Measurements from ENCODE around the gene RFWD3.

Gene RFWD3, protein sequence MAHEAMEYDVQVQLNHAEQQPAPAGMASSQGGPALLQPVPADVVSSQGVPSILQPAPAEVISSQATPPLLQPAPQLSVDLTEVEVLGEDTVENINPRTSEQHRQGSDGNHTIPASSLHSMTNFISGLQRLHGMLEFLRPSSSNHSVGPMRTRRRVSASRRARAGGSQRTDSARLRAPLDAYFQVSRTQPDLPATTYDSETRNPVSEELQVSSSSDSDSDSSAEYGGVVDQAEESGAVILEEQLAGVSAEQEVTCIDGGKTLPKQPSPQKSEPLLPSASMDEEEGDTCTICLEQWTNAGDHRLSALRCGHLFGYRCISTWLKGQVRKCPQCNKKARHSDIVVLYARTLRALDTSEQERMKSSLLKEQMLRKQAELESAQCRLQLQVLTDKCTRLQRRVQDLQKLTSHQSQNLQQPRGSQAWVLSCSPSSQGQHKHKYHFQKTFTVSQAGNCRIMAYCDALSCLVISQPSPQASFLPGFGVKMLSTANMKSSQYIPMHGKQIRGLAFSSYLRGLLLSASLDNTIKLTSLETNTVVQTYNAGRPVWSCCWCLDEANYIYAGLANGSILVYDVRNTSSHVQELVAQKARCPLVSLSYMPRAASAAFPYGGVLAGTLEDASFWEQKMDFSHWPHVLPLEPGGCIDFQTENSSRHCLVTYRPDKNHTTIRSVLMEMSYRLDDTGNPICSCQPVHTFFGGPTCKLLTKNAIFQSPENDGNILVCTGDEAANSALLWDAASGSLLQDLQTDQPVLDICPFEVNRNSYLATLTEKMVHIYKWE

DNA sequence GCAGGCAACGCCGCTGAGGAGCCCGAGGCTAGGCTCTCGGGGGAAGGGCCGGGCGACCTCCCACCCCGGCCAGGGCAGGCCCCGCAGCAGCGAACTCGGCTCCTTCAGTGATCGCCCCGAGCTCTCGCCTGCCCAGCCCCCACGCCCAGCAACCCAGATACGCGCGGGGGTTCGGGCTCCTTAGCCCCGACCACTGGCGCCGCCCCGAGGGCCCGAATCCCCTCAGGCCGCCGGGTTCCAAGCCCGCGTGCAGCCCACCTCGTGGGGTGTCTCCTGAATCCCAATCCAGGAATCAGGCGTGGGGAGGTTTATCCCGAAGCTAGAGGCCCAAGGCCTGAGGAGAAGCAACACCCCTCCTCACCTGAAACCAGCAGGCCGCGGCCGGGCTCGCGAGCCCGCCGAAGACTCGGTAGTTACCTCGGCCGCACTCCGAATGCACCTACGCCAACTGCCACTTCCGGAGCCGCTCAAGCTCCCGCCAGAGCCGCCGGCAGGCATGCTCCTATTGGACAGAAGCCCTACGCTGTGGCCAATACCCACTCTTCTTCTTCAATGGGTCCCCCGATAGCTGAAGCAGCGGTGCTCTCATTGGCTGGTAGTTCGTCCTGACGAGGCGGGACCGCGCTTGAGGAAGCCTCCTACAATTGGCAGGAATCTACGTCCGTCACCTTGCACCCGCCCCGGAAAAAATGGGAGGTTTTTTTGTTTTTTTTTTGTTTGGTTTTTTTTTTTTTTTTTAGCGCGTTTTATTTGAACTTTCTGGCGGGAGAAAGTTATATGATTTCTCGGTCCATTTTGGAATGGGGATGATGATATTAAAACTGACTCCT, at the start of gene RFWD3:
TSS of gene RFWD3 (minus strand) at position 453 of the 830 bp plus-strand sequence. CDS start 5,428 bp downstream, outside the sequence.
- DNase-seq (ENCODE audit: extremely low spot score) = peak; percentile 99
- no peak for TF ChIP-seq ARNT (IDR thresholded peaks at IDR 0.05)
- peak; percentile 99 for TF ChIP-seq ZNF384 (IDR thresholded peaks at IDR 0.05)
- TF ChIP-seq SP1 (IDR thresholded peaks at IDR 0.05) = no peak
- no peak for TF ChIP-seq FOXM1 (IDR thresholded peaks at IDR 0.05; ENCODE audit: borderline replicate concordance)
- no peak for TF ChIP-seq BHLHE40 (IDR thresholded peaks at IDR 0.05; ENCODE audit: borderline replicate concordance)
- no peak for TF ChIP-seq LEF1 (IDR thresholded peaks at IDR 0.05; ENCODE audit: borderline replicate concordance)
- TF ChIP-seq ELF4 (IDR thresholded peaks at IDR 0.05) = peak; percentile 94
- no peak for TF ChIP-seq NFRKB (IDR thresholded peaks at IDR 0.05)
- no peak for TF ChIP-seq FOXA1 (IDR thresholded peaks at IDR 0.05)
- TF ChIP-seq SUZ12 (IDR thresholded peaks at IDR 0.05) = no peak
- TF ChIP-seq HDGF (IDR thresholded peaks at IDR 0.05; ENCODE audit: borderline replicate concordance) = no peak
- peak; percentile 99 for TF ChIP-seq PKNOX1 (IDR thresholded peaks at IDR 0.05)
- TF ChIP-seq L3MBTL2 (conservative IDR thresholded peaks at IDR 0.05) = peak; percentile 92
- TF ChIP-seq CTBP1 (IDR thresholded peaks at IDR 0.05; ENCODE audit: borderline replicate concordance) = no peak
- no peak for TF ChIP-seq TARDBP (IDR thresholded peaks at IDR 0.05)
- CTCF ChIA-PET = interaction anchor here (0.6 kb wide), 1 partner anchor 197 kb away, joined by 3 read pairs; no protein-coding TSS in a partner anchor
- POLR2A ChIA-PET = interaction anchor here (0.6 to 1.7 kb wide), 10 partner anchors 9 to 187 kb away, joined by 3 to 10 read pairs (median 4); partner anchors contain the start of genes GLG1 and MLKL

GRCh38 chr16:74716355-74716754, 49.7 kb upstream of the RFWD3 start:
- ChIA-PET CTCF (interaction anchor here (0.8 kb wide), 1 partner anchor 22 kb away, joined by 3 read pairs; no protein-coding TSS in a partner anchor), POLR2A (no interaction called here)
- no peak for DNase-seq (ENCODE audit: extremely low spot score)
- TF ChIP-seq NFRKB (IDR thresholded peaks at IDR 0.05) (no peak), FOXK2 (IDR thresholded peaks at IDR 0.05) (no peak), SP1 (IDR thresholded peaks at IDR 0.05) (no peak), FOXA1 (IDR thresholded peaks at IDR 0.05) (no peak), SUZ12 (IDR thresholded peaks at IDR 0.05) (no peak), FOXM1 (IDR thresholded peaks at IDR 0.05; ENCODE audit: borderline replicate concordance) (no peak), ARNT (IDR thresholded peaks at IDR 0.05) (no peak), BHLHE40 (IDR thresholded peaks at IDR 0.05; ENCODE audit: borderline replicate concordance) (no peak), LEF1 (IDR thresholded peaks at IDR 0.05; ENCODE audit: borderline replicate concordance) (no peak), CTBP1 (IDR thresholded peaks at IDR 0.05; ENCODE audit: borderline replicate concordance) (no peak), HDGF (IDR thresholded peaks at IDR 0.05; ENCODE audit: borderline replicate concordance) (no peak), PKNOX1 (IDR thresholded peaks at IDR 0.05) (no peak), L3MBTL2 (conservative IDR thresholded peaks at IDR 0.05) (no peak), ELF4 (IDR thresholded peaks at IDR 0.05) (no peak), TARDBP (IDR thresholded peaks at IDR 0.05) (no peak), ZNF384 (IDR thresholded peaks at IDR 0.05) (no peak)

- POLR2A ChIA-PET = interaction anchor here (1.9 kb wide), 1 partner anchor 61 kb away, joined by 7 read pairs; the partner anchor contains the start of gene FA2H
- TF ChIP-seq CTBP1 (IDR thresholded peaks at IDR 0.05; ENCODE audit: borderline replicate concordance) (no peak), BHLHE40 (IDR thresholded peaks at IDR 0.05; ENCODE audit: borderline replicate concordance) (no peak), TARDBP (IDR thresholded peaks at IDR 0.05) (no peak), ELF4 (IDR thresholded peaks at IDR 0.05) (no peak), ZNF384 (IDR thresholded peaks at IDR 0.05) (no peak), SP1 (IDR thresholded peaks at IDR 0.05) (no peak)
- CTCF ChIA-PET = interaction anchor here (0.6 to 3.9 kb wide), 4 partner anchors 11 to 784 kb away, joined by 4 to 30 read pairs (median 4); no protein-coding TSS in a partner anchor
- no peak for DNase-seq (ENCODE audit: extremely low spot score)
Observed at GRCh38 chr16:74713876-74714275, 47.2 kb upstream of the RFWD3 start.

DNA sequence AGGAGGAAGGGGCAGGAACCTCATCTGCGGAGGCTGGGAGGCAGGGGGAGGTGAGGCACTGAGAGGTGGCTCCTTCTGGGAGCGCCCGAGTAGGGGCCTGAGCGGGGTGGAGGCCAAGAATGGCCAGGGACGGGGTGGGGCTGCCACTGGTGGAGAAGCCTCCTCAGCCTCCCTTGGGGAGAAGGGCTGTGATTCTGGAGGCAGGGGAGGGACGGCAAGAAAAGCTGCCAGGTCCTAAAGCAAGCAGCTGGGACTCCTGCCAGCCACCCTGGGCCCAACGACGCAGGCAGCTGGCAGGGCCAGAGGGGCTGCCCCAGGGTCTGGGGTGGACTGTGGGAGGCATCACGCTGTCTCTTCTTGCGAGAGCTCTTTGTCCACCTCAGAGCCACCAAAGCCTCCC, 46.6 kb upstream of the RFWD3 start:
- TF ChIP-seq ARNT (IDR thresholded peaks at IDR 0.05) (no peak), LEF1 (IDR thresholded peaks at IDR 0.05; ENCODE audit: borderline replicate concordance) (no peak), TARDBP (IDR thresholded peaks at IDR 0.05) (no peak), CTBP1 (IDR thresholded peaks at IDR 0.05; ENCODE audit: borderline replicate concordance) (no peak), FOXK2 (IDR thresholded peaks at IDR 0.05) (no peak), SP1 (IDR thresholded peaks at IDR 0.05) (no peak), NFRKB (IDR thresholded peaks at IDR 0.05) (no peak), L3MBTL2 (conservative IDR thresholded peaks at IDR 0.05) (no peak), FOXM1 (IDR thresholded peaks at IDR 0.05; ENCODE audit: borderline replicate concordance) (no peak), PKNOX1 (IDR thresholded peaks at IDR 0.05) (no peak), ELF4 (IDR thresholded peaks at IDR 0.05) (no peak), FOXA1 (IDR thresholded peaks at IDR 0.05) (no peak), BHLHE40 (IDR thresholded peaks at IDR 0.05; ENCODE audit: borderline replicate concordance) (no peak), HDGF (IDR thresholded peaks at IDR 0.05; ENCODE audit: borderline replicate concordance) (no peak), ZNF384 (IDR thresholded peaks at IDR 0.05) (no peak), SUZ12 (IDR thresholded peaks at IDR 0.05) (no peak)
- POLR2A ChIA-PET = interaction anchor here (1.9 kb wide), 1 partner anchor 61 kb away, joined by 7 read pairs; the partner anchor contains the start of gene FA2H
- no peak for DNase-seq (ENCODE audit: extremely low spot score)
- CTCF ChIA-PET = interaction anchor here (0.6 to 3.9 kb wide), 3 partner anchors 11 to 149 kb away, joined by 3 to 30 read pairs (median 4); no protein-coding TSS in a partner anchor

All from HEK293T (cell line).